ENCODE results near the gene PLXDC1.
"Not testable (repeated sequence)": the region's sequence is repeated elsewhere in the genome, so short reads cannot be mapped to it uniquely, and the experiment has no call there.

PLXDC1 gene

DNA sequence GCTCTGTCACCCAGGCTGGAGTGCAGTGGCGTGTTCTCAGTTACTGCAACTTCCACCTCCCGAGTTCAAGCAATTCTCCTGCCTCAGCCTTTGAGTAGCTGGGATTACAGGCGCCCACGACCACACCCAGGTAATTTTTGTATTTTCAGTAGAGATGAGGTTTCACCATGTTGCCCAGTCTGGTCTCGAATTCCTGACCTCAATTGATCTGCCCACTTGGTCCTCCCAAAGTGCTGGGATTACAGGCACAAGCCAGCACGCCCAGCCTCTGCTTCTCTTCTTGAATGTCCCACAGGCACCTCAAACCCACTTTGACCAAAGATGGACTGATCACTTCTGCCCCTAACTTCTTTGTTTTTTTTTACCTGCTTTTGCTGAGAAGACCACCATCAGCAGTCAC is 19.1 kb upstream of the PLXDC1 start:
- H3K4me3 ChIP-seq (ENCODE audit: low read depth in 1 of 2, low read length in 1 of 2) = no peak overlapping the region
- H3K27me3 ChIP-seq = peaks cover 41% of the 10 kb centered on the region
- H3K9me3 ChIP-seq = no peaks in the 10 kb centered on the region
- TF ChIP-seq, protein P1, sequence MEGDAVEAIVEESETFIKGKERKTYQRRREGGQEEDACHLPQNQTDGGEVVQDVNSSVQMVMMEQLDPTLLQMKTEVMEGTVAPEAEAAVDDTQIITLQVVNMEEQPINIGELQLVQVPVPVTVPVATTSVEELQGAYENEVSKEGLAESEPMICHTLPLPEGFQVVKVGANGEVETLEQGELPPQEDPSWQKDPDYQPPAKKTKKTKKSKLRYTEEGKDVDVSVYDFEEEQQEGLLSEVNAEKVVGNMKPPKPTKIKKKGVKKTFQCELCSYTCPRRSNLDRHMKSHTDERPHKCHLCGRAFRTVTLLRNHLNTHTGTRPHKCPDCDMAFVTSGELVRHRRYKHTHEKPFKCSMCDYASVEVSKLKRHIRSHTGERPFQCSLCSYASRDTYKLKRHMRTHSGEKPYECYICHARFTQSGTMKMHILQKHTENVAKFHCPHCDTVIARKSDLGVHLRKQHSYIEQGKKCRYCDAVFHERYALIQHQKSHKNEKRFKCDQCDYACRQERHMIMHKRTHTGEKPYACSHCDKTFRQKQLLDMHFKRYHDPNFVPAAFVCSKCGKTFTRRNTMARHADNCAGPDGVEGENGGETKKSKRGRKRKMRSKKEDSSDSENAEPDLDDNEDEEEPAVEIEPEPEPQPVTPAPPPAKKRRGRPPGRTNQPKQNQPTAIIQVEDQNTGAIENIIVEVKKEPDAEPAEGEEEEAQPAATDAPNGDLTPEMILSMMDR (IDR thresholded peaks at IDR 0.05) = no peak
- H3K4me1 ChIP-seq (ENCODE audit: control insufficient read depth in 1 of 2, insufficient read depth in 1 of 2, low read depth in 1 of 2, low read length in 1 of 2) = peaks cover 6 to 17% of the 10 kb centered on the region in 2 experiments
- no peaks in the 10 kb centered on the region for H3K36me3 ChIP-seq
- no peak overlapping the region for H3K27ac ChIP-seq

DNA sequence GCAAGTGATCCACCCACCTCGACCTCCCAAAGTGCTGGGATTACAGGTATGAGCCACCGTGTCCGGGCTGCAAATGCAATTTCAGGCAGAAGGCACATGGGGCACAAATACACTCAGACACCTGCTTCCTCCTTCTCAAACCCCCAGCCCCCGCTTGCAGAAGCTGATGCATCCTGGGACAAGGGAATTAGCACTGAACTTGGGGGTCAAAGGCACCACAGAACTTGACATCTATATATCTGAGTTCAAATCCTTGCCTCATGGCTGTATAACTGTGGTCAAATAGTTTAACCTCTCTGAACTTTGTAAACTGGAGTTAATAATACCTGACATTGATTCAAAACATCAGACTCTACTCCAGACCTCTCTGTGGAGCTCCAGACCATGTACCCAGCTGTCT is 18.7 kb upstream of the PLXDC1 start:
- H3K9me3 ChIP-seq = no peaks in the 10 kb centered on the region
- H3K27ac ChIP-seq = no peak overlapping the region
- peaks cover 41% of the 10 kb centered on the region for H3K27me3 ChIP-seq
- no peak overlapping the region for H3K4me3 ChIP-seq (ENCODE audit: low read depth in 1 of 2, low read length in 1 of 2)
- H3K36me3 ChIP-seq = no peaks in the 10 kb centered on the region
- TF ChIP-seq, protein P1 (IDR thresholded peaks at IDR 0.05) = no peak
- H3K4me1 ChIP-seq (ENCODE audit: control insufficient read depth in 1 of 2, insufficient read depth in 1 of 2, low read depth in 1 of 2, low read length in 1 of 2) = peaks cover 10 to 20% of the 10 kb centered on the region in 2 experiments

DNA sequence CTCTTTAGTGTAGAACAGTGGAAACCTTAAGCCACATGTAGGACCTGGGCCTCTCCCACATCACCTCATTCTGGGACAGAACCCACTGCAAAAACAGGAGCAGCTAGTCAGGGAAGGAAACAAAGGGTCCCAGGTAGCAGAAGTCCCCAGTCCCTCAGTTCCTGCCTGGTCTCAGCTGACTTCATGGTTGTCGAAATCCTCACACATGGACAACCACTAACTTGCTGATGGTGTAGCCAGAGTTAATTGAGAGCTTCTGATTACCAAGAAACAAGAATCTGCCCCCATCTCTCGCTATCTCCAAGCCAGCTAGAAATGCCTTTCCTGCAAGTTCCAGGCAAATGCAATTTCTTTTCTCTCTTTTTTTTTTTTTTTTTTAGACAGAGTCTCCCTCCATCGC is 18.1 kb upstream of the PLXDC1 start:
- H3K4me1 ChIP-seq (ENCODE audit: control insufficient read depth in 1 of 2, insufficient read depth in 1 of 2, low read depth in 1 of 2, low read length in 1 of 2) = peaks cover 13 to 22% of the 10 kb centered on the region in 2 experiments
- no peaks in the 10 kb centered on the region for H3K36me3 ChIP-seq
- TF ChIP-seq, protein P1 (IDR thresholded peaks at IDR 0.05) = no peak
- no peak overlapping the region for H3K27ac ChIP-seq
- no peak overlapping the region for H3K4me3 ChIP-seq (ENCODE audit: low read depth in 1 of 2, low read length in 1 of 2)
- peaks cover 45% of the 10 kb centered on the region for H3K27me3 ChIP-seq
- no peaks in the 10 kb centered on the region for H3K9me3 ChIP-seq

DNA sequence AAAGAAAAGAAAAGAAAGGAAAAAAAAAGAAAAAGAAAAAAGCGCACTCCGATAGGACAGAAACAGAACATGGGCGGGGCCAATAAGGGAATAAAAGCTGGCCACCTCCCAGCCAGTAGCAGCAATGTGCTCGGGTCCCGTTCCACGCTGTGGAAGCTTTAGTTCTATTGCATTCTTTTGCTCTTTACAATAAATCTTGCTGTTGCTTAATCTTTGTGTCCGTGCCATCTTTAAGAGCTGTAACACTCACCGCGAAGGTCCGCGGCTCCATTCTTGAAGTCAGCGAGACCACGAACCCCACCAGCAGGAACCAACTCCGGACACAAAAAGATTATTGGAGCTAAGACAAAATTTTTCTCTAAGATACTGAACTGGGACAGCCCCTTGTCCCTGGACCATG is 17.7 kb upstream of the PLXDC1 start:
- peaks cover 47% of the 10 kb centered on the region for H3K27me3 ChIP-seq
- TF ChIP-seq, protein P1 (IDR thresholded peaks at IDR 0.05) = no peak
- no peak overlapping the region for H3K4me3 ChIP-seq (ENCODE audit: low read depth in 1 of 2, low read length in 1 of 2)
- peaks cover 13 to 22% of the 10 kb centered on the region in 2 experiments for H3K4me1 ChIP-seq (ENCODE audit: control insufficient read depth in 1 of 2, insufficient read depth in 1 of 2, low read depth in 1 of 2, low read length in 1 of 2)
- H3K27ac ChIP-seq = no peak overlapping the region
- no peaks in the 10 kb centered on the region for H3K9me3 ChIP-seq
- H3K36me3 ChIP-seq = no peaks in the 10 kb centered on the region

DNA sequence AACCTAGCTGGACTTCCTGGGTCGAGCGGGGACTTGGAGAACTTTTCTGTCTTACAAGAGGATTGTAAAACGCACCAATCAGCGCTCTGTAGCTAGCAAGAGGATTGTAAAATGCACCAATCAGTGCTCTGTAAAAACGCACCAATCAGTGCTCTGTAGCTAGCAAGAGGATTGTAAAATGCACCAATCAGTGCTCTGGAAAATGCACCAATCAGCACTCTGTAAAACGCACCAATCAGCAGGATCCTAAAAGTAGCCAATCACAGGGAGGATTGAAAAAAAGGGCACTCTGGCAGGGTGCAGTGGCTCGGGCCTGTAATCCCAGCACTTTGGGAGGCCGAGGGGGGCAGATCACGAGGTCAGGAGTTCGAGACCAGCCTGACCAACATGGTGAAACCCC is 17.1 kb upstream of the PLXDC1 start:
- not testable (repeated sequence) for H3K27ac ChIP-seq
- peaks cover 47% of the 10 kb centered on the region for H3K27me3 ChIP-seq

DNA sequence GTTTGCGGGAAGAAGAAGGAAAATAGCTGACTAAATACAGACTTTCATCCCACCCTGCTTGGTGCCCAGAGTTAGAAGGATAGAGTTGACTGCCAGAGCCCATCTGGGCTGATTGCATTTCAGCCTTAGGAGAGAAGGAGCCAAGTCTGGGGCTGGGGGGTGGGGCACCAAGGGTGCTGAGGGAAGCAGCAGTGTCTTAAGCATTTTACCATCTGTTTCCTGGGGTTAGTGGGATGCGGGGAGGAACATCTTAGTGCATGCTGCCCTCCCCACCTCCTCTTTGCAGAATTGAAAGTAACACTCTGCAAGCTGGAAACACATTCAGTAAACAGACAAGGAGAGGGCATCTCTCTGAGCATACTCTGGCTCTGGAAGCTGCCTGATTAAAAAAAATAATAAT is 16.0 kb upstream of the PLXDC1 start:
- Histone ChIP-seq H3K9me3 (no peaks in the 10 kb centered on the region), H3K4me1 (ENCODE audit: control insufficient read depth in 1 of 2, insufficient read depth in 1 of 2, low read depth in 1 of 2, low read length in 1 of 2) (peaks cover 13 to 22% of the 10 kb centered on the region in 2 experiments), H3K36me3 (no peaks in the 10 kb centered on the region), H3K27ac (no peak overlapping the region), H3K27me3 (peaks cover 47% of the 10 kb centered on the region), H3K4me3 (ENCODE audit: low read depth in 1 of 2, low read length in 1 of 2) (no peak overlapping the region)
- TF ChIP-seq, protein P1 (IDR thresholded peaks at IDR 0.05) = no peak

More for the DNA sequence above, 17.1 kb upstream of the PLXDC1 start:
- H3K4me3 ChIP-seq (ENCODE audit: low read depth in 1 of 2, low read length in 1 of 2); H3K36me3 ChIP-seq; H3K9me3 ChIP-seq: not testable (repeated sequence)
- H3K4me1 ChIP-seq (ENCODE audit: control insufficient read depth in 1 of 2, insufficient read depth in 1 of 2, low read depth in 1 of 2, low read length in 1 of 2) = peaks cover 13 to 22% of the 10 kb centered on the region in 2 experiments
